ENCODE results near the gene GRPEL2.

GRPEL2 gene

DNA sequence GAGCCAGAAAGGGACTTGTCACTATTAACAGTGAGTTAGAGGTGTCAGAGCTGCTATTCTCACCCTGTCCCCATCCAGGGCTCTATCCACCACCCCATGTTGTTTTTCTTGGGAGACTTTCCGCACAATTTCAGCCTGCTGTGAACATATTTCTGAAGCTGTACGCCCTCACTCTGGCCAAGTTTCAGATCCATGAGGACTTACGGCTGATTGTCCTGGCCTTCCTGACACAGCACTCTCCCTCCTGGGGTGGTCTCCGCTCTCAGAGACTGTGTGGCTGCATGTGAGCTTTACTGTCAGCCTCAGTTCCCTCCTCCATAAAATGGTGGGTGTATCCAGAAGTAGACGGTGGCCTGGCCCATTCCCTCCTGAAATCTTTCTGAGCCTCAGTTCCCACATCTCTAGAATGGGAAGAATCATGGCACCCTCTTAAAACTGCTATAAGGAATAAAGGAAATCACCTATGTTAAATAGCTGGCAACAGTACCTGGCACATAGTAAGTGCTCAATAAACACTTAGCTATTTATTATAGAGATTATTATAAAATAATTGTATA, 34.6 kb downstream of the GRPEL2 start:
- no peak for DNase-seq (ENCODE audit: low read depth)
- H3K4me3 ChIP-seq (ENCODE audit: low read depth, low read length) = no peak overlapping the region
- no peak for TF ChIP-seq MYC (IDR thresholded peaks at IDR 0.05; ENCODE audit: low read depth, low read length)
- TF ChIP-seq, protein P1, sequence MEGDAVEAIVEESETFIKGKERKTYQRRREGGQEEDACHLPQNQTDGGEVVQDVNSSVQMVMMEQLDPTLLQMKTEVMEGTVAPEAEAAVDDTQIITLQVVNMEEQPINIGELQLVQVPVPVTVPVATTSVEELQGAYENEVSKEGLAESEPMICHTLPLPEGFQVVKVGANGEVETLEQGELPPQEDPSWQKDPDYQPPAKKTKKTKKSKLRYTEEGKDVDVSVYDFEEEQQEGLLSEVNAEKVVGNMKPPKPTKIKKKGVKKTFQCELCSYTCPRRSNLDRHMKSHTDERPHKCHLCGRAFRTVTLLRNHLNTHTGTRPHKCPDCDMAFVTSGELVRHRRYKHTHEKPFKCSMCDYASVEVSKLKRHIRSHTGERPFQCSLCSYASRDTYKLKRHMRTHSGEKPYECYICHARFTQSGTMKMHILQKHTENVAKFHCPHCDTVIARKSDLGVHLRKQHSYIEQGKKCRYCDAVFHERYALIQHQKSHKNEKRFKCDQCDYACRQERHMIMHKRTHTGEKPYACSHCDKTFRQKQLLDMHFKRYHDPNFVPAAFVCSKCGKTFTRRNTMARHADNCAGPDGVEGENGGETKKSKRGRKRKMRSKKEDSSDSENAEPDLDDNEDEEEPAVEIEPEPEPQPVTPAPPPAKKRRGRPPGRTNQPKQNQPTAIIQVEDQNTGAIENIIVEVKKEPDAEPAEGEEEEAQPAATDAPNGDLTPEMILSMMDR (IDR thresholded peaks at IDR 0.05; ENCODE audit: low read depth, low read length) = no peak
- TF ChIP-seq, protein P2, sequence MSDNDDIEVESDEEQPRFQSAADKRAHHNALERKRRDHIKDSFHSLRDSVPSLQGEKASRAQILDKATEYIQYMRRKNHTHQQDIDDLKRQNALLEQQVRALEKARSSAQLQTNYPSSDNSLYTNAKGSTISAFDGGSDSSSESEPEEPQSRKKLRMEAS (IDR thresholded peaks at IDR 0.05; ENCODE audit: low read depth, low read length) = no peak
- no peak for TF ChIP-seq POLR2A (IDR thresholded peaks at IDR 0.05; ENCODE audit: extremely low read depth, insufficient read length)

DNA sequence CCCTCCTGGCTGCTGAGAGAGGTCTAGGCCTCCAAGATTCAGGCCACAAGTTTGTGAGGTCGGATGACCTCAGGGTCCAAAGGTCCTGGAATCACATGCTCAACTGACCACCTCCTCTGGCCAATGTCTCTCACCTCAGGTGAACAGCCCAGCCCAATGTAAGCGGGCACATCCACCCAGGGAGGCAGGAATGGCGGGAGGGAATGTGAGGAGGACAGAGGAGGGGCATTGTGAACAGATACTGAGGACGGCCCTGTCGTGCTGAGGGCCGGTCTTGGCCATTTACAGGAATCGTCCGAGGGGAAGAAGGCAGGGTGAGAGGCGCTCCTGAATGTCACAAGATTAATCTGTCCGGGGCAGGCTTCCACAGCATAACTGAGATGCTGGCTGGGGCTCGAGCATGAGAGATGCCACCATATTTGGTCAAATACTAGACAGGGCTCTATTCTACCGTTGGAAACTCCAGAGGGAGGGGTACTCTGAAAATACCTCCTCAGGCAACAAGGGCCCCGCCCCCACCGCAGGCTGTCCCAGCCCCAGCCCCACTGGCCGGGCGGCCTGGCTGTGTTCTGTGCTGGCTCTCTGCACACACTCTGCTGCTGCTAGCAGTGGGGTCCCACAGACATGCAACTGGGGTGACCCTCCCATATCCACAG, 35.3 kb downstream of the GRPEL2 start:
- DNase-seq (ENCODE audit: low read depth) = no peak
- no peak overlapping the region for H3K4me3 ChIP-seq (ENCODE audit: low read depth, low read length)

DNA sequence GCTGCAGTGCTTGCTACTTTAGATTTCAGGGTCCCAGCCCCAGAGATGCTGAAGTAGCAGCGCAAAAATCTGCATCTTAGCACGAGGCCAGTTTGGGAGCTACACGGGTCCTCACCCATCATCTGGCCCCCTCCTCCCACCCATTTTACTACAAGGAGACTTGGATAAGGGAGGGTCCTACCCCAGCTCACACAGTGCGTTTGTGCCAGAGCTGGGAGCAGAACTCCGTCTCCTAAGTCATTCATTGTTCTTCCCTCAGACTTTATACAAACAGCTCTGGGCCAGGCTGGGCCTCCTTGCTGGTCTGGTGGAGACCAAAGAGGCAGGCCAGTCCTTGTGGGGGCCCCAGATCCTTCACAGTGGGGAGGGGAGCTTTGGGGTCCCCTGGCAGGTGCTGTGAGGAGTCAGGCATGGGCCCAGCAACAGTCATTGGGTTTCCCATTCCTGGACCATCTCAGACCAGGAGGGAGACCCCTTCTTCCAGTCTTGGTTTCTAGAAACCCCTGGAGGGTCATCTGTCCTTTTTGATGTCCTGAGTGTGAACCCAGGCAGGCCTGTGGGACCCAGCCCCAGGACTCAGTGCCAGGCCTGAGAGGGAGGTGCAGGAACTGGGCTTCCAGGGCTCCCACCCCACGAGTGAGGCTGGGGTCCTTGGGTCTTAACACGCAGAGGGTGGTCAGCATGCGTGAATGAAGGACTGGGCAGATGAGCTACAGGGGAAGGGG, 36.1 kb downstream of the GRPEL2 start:
- DNase-seq (ENCODE audit: low read depth) = no peak
- no peak for TF ChIP-seq POLR2A (IDR thresholded peaks at IDR 0.05; ENCODE audit: extremely low read depth, insufficient read length)
- H3K4me3 ChIP-seq (ENCODE audit: low read depth, low read length) = no peak overlapping the region

More for the DNA sequence above, 35.3 kb downstream of the GRPEL2 start:
- TF ChIP-seq, protein P1 (IDR thresholded peaks at IDR 0.05; ENCODE audit: low read depth, low read length) = no peak
- TF ChIP-seq, protein P2 (IDR thresholded peaks at IDR 0.05; ENCODE audit: low read depth, low read length) = no peak
- TF ChIP-seq POLR2A (IDR thresholded peaks at IDR 0.05; ENCODE audit: extremely low read depth, insufficient read length) (no peak), MYC (IDR thresholded peaks at IDR 0.05; ENCODE audit: low read depth, low read length) (no peak)

DNA sequence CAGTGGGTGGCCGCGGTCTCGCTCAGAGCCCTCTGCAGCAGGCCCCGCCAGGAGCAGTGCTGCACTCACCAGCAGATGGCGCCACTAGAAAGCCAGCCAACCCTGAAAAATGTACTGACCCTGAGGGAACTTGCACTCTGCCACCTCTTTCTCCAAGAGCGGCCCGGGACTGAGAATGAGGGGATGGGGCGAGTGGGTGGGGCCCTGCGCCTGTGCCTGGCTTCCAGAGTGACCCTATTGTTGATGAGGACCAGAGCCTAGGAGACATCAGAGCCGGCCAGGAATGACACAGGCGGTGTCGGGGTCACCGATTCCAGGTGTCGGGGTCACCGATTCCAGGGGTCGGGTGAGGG, 36.7 kb downstream of the GRPEL2 start:
- H3K4me3 ChIP-seq (ENCODE audit: low read depth, low read length) = no peak overlapping the region
- DNase-seq (ENCODE audit: low read depth) = peak; percentile 82
- TF ChIP-seq, protein P1 (IDR thresholded peaks at IDR 0.05; ENCODE audit: low read depth, low read length) = peak; percentile 91
- TF ChIP-seq POLR2A (IDR thresholded peaks at IDR 0.05; ENCODE audit: extremely low read depth, insufficient read length) = no peak
- no peak for TF ChIP-seq MYC (IDR thresholded peaks at IDR 0.05; ENCODE audit: low read depth, low read length)
- TF ChIP-seq, protein P2 (IDR thresholded peaks at IDR 0.05; ENCODE audit: low read depth, low read length) = peak; percentile 10; the same call in 1 of the 2 replicates

DNA sequence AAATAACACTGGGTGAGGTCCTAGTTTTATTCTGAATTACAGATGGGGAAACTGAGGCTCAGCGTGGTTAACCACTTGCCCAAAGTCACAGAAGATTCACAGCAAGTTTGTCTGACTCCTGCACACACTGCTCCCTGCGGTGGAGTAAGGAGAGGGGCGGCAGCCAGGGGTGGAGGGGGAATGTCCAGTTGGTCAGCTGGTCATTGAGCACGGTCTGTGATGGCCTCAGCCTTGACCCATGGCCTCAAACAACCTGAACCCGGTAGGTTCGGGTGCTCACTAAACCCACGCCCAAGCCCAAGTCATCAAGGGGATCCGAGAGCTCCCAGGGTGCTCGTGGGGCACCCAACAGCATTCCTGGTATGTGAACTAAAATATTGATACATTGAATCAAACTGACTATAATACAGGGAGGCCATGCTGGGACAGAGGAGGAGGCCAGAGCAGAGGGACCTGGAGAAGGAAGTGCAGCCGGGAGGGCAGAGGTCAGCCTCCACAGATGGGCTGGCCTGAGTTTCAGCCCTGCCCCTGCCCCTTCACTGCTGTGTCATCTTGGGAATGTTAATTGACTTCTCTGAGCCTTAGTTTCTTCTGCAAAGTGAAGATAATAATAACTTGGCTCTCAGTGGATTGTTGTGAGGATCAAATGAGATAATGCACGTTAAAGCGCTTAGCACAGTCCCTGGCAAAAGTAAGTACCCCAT, 37.4 kb downstream of the GRPEL2 start:
- DNase-seq (ENCODE audit: low read depth) = no peak
- TF ChIP-seq, protein P2 (IDR thresholded peaks at IDR 0.05; ENCODE audit: low read depth, low read length) = no peak
- TF ChIP-seq POLR2A (IDR thresholded peaks at IDR 0.05; ENCODE audit: extremely low read depth, insufficient read length) (no peak), MYC (IDR thresholded peaks at IDR 0.05; ENCODE audit: low read depth, low read length) (no peak)
- TF ChIP-seq, protein P1 (IDR thresholded peaks at IDR 0.05; ENCODE audit: low read depth, low read length) = no peak
- no peak overlapping the region for H3K4me3 ChIP-seq (ENCODE audit: low read depth, low read length)

DNA sequence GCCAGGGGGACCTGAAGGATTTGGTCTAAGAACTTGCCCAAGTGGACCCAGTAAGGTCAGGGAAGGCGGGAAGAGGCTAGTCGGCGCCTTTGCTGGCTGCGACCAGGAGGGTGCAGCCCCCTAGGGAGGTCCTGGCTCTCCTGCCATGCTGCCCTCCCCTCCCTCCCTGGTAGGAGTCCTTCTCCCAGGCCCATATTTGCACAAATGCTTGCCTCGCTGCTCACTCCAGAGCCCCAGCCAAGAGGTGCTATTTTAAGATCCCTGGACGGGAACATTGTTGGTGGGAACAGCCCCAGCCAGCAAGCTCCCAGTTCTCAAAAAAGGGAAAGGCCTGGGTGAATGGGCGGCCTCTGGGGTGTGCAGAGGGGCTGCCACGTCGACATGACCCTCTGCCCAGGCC, 38.1 kb downstream of the GRPEL2 start:
- DNase-seq (ENCODE audit: low read depth) = no peak
- TF ChIP-seq MYC (IDR thresholded peaks at IDR 0.05; ENCODE audit: low read depth, low read length) (no peak), POLR2A (IDR thresholded peaks at IDR 0.05; ENCODE audit: extremely low read depth, insufficient read length) (no peak)
- TF ChIP-seq, protein P1 (IDR thresholded peaks at IDR 0.05; ENCODE audit: low read depth, low read length) = no peak
- TF ChIP-seq, protein P2 (IDR thresholded peaks at IDR 0.05; ENCODE audit: low read depth, low read length) = no peak
- no peak overlapping the region for H3K4me3 ChIP-seq (ENCODE audit: low read depth, low read length)

Data from NB4 (cell line).